ENCODE measurements around the gene ZMYM2.

The ZMYM2 gene

GRCh38 chr13:20051366-20051765 is 92.8 kb downstream of the ZMYM2 start:
- TF ChIP-seq GATA2 (IDR thresholded peaks at IDR 0.05; ENCODE audit: low read depth, low read length): no peak
- no peak for TF ChIP-seq GATA3 (IDR thresholded peaks at IDR 0.05; ENCODE audit: low read depth, low read length)

GRCh38 chr13:20053016-20053415 is 94.5 kb downstream of the ZMYM2 start:
- TF ChIP-seq GATA2 (IDR thresholded peaks at IDR 0.05; ENCODE audit: low read depth, low read length) (no peak), GATA3 (IDR thresholded peaks at IDR 0.05; ENCODE audit: low read depth, low read length) (no peak)

DNA sequence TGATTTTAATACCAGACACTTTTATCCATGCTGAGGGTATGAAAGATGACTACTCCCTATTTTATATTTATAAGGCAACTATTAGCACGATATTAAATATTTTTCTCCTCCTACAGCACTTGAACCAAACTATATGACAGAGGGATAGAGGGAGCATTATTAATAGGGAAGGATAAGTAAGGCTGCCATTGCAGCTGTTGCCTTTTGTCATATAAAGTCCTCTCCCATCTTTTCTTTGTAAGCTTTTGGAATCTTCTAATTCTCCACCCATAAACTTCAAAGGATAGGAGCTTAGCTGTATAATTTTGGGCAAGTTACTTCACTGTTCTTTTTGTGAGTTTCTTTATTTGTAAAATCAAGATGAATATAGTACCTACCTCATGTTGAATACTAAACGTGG is 95.4 kb downstream of the ZMYM2 start:
- TF ChIP-seq GATA3 (IDR thresholded peaks at IDR 0.05; ENCODE audit: low read depth, low read length): no peak
- TF ChIP-seq GATA2 (IDR thresholded peaks at IDR 0.05; ENCODE audit: low read depth, low read length): no peak

- TF ChIP-seq GATA2 (IDR thresholded peaks at IDR 0.05; ENCODE audit: low read depth, low read length) (no peak), GATA3 (IDR thresholded peaks at IDR 0.05; ENCODE audit: low read depth, low read length) (no peak)
These were observed 96.1 kb downstream of the ZMYM2 start for GRCh38 chr13:20054586-20054985.

GRCh38 chr13:20057214-20057613 is 98.7 kb downstream of the ZMYM2 start:
- no peak for TF ChIP-seq GATA2 (IDR thresholded peaks at IDR 0.05; ENCODE audit: low read depth, low read length)
- no peak for TF ChIP-seq GATA3 (IDR thresholded peaks at IDR 0.05; ENCODE audit: low read depth, low read length)

DNA sequence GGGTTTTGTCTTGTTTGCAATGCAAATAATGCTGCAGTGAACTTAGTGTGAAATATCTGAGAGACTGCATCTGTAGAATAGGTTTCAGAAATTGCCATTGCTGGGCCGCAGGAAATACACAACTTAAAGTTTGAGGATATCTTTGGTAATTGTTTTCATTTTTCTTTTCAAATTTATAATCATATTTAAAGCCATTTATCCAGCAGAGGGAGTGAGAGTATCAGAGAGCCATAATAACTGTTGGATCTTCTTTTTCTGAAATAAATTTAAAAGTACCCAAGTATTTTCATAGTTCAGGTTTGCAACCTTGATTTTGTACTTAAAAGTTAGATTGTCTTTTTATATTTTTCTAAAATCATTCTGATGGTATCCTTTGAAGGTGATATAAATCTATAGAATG is 99.4 kb downstream of the ZMYM2 start:
- TF ChIP-seq GATA2 (IDR thresholded peaks at IDR 0.05; ENCODE audit: low read depth, low read length) (no peak), GATA3 (IDR thresholded peaks at IDR 0.05; ENCODE audit: low read depth, low read length) (no peak)

- TF ChIP-seq GATA3 (IDR thresholded peaks at IDR 0.05; ENCODE audit: low read depth, low read length): no peak
These were observed 99.9 kb downstream of the ZMYM2 start for GRCh38 chr13:20058476-20058875.

- TF ChIP-seq GATA2 (IDR thresholded peaks at IDR 0.05; ENCODE audit: low read depth, low read length): no peak
- no peak for TF ChIP-seq GATA3 (IDR thresholded peaks at IDR 0.05; ENCODE audit: low read depth, low read length)
These were observed 105.6 kb downstream of the ZMYM2 start for GRCh38 chr13:20064128-20064527.

GRCh38 chr13:20065516-20065915 is 107.0 kb downstream of the ZMYM2 start:
- TF ChIP-seq GATA3 (IDR thresholded peaks at IDR 0.05; ENCODE audit: low read depth, low read length) (no peak), GATA2 (IDR thresholded peaks at IDR 0.05; ENCODE audit: low read depth, low read length) (no peak)

GRCh38 chr13:20069956-20070355 is 111.4 kb downstream of the ZMYM2 start:
- no peak for TF ChIP-seq GATA3 (IDR thresholded peaks at IDR 0.05; ENCODE audit: low read depth, low read length)
- TF ChIP-seq GATA2 (IDR thresholded peaks at IDR 0.05; ENCODE audit: low read depth, low read length): no peak

- TF ChIP-seq GATA2 (IDR thresholded peaks at IDR 0.05; ENCODE audit: low read depth, low read length) (no peak), GATA3 (IDR thresholded peaks at IDR 0.05; ENCODE audit: low read depth, low read length) (no peak)
These were observed 115.2 kb downstream of the ZMYM2 start for GRCh38 chr13:20073775-20074174.

DNA sequence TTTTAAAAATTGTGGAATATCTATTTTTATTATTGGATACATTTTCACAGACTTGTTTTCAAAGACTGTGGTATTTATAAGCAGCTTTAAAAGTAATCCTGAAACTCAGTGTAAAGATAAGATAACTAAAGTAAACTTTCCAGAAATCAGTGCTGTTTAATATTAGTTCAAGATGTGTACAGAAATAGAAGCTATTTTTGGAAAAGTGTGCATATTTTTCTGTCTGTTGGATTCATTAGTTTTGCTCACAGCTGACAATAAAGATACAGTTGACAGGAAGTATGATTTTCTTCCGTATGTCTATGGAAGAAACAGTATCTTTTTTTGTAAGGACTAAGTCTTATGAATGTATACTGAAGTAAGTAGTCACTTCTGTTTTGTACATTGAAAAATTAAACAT is 116.4 kb downstream of the ZMYM2 start:
- TF ChIP-seq GATA3 (IDR thresholded peaks at IDR 0.05; ENCODE audit: low read depth, low read length): no peak
- TF ChIP-seq GATA2 (IDR thresholded peaks at IDR 0.05; ENCODE audit: low read depth, low read length): no peak

- TF ChIP-seq GATA3 (IDR thresholded peaks at IDR 0.05; ENCODE audit: low read depth, low read length): no peak
- no peak for TF ChIP-seq GATA2 (IDR thresholded peaks at IDR 0.05; ENCODE audit: low read depth, low read length)
These were observed 118.6 kb downstream of the ZMYM2 start for GRCh38 chr13:20077086-20077485.

GRCh38 chr13:20080377-20081164 is 122.0 kb downstream of the ZMYM2 start:
- TF ChIP-seq GATA2 (IDR thresholded peaks at IDR 0.05; ENCODE audit: low read depth, low read length) (no peak), GATA3 (IDR thresholded peaks at IDR 0.05; ENCODE audit: low read depth, low read length) (no peak)

GRCh38 chr13:20090349-20090748 is 131.8 kb downstream of the ZMYM2 start:
- TF ChIP-seq GATA2 (IDR thresholded peaks at IDR 0.05; ENCODE audit: low read depth, low read length): no peak
- no peak for TF ChIP-seq GATA3 (IDR thresholded peaks at IDR 0.05; ENCODE audit: low read depth, low read length)

DNA sequence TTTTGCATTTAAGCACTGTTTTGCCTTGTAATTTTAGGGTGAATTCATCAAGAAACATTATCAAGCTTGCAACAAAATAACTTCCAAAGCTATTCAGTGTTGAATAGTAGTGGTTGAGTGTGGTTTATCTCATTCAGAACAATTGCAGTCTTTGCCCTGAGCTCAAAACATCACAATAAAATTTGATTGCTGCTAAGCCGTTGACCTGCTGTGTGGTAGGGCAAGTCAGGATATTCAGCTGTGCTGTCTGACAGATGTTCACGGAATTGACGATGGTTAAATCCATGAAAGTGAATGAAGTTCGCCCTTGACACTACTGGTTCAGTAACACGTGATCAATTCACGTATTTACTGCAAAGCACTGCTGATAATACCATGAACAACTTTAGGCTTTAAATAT is 135.4 kb downstream of the ZMYM2 start:
- TF ChIP-seq GATA3 (IDR thresholded peaks at IDR 0.05; ENCODE audit: low read depth, low read length): no peak

All from SH-SY5Y (cell line).